GM12892 (cell line): Measurements from ENCODE around the gene CSNK1E.

Experiments
- POLR2A ChIP-seq: IDR thresholded peaks from 2 replicates; pipeline ENCODE4 v1.6.1; 2011; ENCODE audit warnings: low read depth, low read length, control low read depth
- POLR2AphosphoS5 ChIP-seq: IDR thresholded peaks from 2 replicates; pipeline ENCODE4 v1.6.1; 2011; ENCODE audit warnings: low read depth, low read length, control low read depth
- TAF1 ChIP-seq: IDR thresholded peaks from 2 replicates; pipeline ENCODE4 v1.6.1; 2011; ENCODE audit warnings: low read depth, mild to moderate bottlenecking, control low read depth, low read length, borderline replicate concordance

GRCh38 chr22:38266120-38266519 lies 51.1 kb downstream of the CSNK1E start:
- TF ChIP-seq POLR2AphosphoS5 (no peak), POLR2A (no peak), TAF1 (no peak)
